HG02870 (cell line): ENCODE measurements around the gene HENMT1.
"Not testable (repeated sequence)": the region's sequence is repeated elsewhere in the genome, so short reads cannot be mapped to it uniquely, and the experiment has no call there.

Source experiments
- ATAC-seq: cut with Tn5 transposase; IDR thresholded peaks from one replicate; pipeline ENCODE4 v1.9.1; 2021; ENCODE audit warnings: mild to moderate bottlenecking, moderate library complexity; ENCODE audit not compliant: unreplicated experiment

HENMT1 gene

DNA sequence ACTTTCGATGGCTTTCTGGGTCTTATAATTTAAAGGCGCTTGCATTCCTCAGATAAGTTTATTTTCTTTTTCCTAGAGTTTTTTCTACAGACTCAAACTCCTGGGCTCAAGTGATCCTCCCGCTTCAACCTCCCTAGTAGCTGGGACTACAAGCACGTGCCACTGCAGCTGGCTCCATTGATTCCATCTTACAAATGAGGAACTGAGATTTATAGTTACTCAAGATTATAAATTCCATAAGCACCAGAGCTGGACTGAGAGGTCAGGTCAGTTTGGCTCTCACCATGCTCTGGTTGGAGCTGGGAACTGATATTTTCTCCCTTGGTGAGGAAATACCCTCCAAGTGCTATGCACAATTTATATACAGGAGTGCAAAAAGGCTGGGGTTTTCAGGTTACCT is 17.8 kb upstream of the HENMT1 start:
- ATAC-seq, result no peak

GRCh38 chr1:108671143-108671542 is 10.2 kb upstream of the HENMT1 start:
- ATAC-seq, result no peak

DNA sequence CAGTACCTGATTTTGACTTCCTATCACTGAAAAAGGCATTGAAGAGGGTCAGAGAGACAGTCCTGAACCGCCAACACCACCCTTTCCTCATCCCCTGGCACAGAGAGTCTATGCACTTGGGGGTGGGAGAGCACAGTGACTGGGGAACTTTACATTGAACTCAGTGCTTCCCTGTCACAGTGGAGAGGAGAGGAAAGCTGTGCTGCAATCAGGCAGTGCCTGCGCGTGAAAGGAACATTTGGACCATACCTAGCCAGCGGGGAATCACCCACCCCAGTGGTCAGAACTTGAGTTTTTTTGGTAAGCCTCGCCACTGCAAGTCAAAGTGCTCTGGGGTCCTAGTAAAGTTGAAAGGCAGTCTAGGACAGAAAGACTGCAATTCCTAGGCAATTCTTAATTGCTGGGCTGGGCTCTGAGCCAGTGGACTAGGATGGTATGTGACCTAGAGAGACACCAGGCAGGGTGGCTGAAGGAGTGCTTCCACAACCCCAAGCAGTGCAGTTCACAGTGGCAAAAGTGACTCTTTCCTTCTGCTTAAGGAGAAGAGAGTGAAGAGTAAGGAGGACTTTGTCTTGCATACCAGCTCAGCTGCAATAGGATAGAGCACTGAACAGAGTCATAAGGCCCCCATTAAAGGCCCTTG is 9.4 kb upstream of the HENMT1 start:
- ATAC-seq, result no peak

DNA sequence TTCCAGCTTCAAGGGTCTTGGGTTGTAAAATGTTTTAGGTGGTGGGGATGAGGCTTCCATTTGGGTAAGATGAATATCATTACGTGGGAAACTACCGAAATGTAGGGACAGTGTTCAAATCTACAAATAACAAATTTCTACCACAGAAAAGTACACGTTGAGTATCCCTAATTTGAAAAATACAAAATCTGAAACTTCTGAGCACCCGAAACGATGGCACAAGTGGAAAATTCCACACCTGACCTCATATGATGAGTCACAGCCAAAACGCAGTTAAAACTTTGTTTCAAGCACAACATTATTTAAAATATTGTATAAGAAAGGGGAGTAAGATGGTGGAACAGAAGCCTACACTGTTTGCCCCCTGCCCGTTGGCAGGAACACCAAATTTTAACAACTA is 8.8 kb upstream of the HENMT1 start:
- no peak for ATAC-seq

DNA sequence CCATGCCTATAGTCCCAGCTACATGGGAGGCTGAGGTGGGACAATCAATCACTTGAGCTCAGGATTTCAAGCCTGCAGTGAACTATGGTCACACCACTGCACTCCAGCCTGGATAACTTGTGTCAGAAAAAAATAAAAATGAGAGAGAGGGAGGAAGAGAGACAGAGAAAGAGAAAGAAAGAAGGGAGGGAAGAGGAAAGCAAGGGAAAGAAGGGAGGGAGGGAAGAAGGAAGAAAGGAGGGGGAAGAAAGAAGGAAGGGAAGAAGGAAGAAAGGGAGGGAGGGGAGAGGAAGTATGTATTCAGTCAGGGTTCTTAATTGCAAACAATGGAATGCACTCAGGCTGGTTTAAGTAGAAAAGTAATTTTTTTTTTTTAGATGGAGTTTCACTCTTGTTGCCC is 7.9 kb upstream of the HENMT1 start:
- ATAC-seq, result no peak

DNA sequence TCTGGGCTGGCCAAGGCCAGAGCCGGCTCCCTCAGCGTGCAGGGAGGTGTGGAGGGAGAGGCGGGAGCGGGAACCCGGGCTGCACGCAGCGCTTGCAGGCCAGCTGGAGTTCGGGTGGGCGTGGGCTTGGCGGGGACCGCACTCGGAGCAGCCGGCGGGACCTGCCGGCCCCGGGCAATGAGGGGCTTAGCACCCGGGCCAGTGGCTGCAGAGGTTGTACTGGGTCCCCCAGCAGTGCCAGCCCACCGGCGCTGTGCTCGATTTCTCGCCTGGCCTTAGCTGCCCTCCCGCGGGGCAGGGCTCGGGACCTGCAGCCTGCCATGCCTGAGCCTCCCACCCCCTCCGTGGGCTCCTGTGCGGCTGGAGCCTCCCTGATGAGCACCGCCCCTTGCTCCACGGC is 6.5 kb upstream of the HENMT1 start:
- ATAC-seq, result not testable (repeated sequence)

DNA sequence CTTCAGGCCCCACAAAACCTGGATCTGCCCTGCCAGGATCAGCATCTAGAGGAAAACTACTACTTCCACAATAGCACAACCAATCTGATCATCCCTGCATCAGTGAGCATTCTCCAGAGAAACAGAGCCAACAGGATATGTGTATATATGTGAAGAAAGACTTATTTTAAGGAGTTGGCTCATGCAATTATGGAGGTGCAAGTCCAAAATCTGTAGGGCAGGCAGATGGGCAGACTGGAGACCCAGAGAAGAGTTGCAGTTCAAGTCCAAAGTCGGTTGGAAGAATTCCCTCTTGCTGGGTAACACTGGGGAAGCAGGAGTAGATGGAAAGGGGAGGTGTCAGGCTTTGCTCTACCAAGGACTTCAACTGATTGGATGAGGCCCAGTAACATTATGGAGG is 4.9 kb upstream of the HENMT1 start:
- no peak for ATAC-seq

- ATAC-seq, result no peak
Observed at GRCh38 chr1:108665067-108665466, 4.2 kb upstream of the HENMT1 start.

GRCh38 chr1:108664481-108664880 is 3.6 kb upstream of the HENMT1 start:
- ATAC-seq, result no peak

- ATAC-seq, result no peak
Observed at GRCh38 chr1:108663074-108663473, 2.2 kb upstream of the HENMT1 start.

DNA sequence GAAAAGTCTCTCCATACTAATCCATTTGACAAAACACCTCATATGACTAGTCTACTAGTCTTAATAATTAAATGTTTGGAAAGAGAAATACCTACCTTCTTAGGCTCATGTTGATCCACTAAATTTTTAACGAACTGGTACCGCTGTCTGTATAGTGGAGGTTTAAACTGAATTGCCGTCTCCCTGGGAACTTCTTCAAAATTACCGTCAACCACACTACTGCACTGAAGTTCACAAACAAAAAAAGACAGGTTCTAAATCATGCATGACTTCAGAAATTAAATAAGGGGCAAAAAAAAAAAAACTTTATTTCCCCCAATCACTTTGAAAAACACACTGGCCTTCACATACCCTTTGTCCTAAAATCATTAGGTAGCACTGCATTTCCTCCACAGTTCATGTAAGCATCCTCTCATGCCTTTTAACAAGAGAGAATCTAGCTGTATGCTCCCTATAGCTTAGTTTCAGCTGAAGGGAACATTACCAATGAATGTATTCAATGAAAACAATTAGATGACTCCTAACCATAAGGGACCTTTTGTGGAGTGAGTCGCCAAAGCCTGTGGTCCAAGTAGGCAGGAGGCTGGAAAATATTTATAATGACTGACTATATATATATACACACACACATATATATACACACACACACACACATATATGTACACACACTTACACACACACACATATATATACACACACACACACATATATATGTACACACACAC is 3.4 kb downstream of the HENMT1 start:
- ATAC-seq, result no peak

GRCh38 chr1:108653431-108654105 is 7.3 kb downstream of the HENMT1 start:
- no peak for ATAC-seq

- ATAC-seq, result no peak
Observed at GRCh38 chr1:108646648-108647269, 14.1 kb downstream of the HENMT1 start.

DNA sequence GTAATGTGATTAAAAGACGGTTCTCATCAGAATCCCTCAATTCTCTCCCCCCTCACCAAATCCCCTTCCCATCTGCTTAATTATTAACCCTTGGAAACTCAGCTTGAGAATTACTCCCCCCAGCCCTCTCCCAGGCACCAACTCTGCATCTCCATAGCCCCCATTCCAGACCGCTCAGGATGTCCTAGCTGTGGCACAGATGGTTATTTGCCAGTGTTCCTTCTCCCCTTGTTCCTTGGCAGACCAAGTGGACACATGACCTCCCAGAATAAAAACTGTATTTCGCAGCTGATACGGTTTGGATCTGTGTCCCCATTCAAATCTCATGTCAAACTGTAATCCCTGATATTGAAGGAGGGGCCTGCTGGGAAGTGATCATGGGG is 14.6 kb downstream of the HENMT1 start:
- no peak for ATAC-seq

DNA sequence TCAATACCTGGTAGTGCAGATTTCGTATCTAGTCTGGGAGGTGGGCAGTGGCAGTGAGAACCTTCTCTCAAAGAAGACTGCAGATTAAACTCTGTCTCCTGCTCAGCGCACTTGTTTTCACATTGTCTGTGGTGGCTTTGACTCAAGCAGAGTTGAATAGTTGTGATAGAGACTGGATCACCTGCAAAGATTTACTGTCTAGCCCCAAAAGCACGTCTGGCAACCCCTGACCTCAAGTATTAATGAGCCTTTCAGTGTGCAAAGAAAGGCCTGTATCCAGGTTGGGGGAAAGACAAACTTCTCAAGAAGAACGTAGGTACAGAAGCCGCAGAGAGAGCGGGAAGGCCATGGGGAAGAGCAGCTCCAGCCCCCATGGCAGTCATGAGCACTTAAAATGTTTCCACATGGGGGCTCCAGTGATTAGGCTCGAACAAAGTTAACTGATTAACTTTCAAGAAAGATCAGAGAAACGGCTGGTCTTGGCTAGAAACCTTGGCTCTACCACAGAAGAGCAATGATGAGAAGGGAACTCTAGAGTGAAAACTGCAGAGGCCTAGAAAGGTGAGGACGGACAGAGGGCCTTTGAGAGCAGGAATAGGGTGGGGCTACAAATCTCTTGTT is 15.2 kb downstream of the HENMT1 start:
- no peak for ATAC-seq

- ATAC-seq, result no peak
Observed at GRCh38 chr1:108644984-108645383, 15.9 kb downstream of the HENMT1 start.

- peak; percentile 57 for ATAC-seq
Observed at GRCh38 chr1:108643492-108644335, 17.2 kb downstream of the HENMT1 start.

DNA sequence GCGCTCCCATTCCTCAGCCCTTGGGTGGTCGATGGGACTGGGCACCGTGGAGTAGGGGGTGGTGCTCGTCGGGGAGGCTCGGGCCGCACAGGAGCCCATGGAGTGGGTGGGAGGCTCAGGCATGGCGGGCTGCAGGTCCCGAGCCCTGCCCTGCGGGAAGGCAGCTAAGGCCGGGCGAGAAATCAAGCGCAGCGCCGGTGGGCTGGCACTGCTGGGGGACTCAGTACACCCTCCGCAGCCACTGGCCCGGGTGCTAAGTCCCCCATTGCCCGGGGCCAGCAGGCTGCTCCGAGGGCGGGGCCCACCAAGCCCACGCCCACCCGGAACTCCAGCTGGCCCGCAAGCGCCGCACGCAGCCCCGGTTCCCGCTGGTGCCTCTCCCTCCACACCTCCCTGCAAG is 20.0 kb downstream of the HENMT1 start:
- not testable (repeated sequence) for ATAC-seq

DNA sequence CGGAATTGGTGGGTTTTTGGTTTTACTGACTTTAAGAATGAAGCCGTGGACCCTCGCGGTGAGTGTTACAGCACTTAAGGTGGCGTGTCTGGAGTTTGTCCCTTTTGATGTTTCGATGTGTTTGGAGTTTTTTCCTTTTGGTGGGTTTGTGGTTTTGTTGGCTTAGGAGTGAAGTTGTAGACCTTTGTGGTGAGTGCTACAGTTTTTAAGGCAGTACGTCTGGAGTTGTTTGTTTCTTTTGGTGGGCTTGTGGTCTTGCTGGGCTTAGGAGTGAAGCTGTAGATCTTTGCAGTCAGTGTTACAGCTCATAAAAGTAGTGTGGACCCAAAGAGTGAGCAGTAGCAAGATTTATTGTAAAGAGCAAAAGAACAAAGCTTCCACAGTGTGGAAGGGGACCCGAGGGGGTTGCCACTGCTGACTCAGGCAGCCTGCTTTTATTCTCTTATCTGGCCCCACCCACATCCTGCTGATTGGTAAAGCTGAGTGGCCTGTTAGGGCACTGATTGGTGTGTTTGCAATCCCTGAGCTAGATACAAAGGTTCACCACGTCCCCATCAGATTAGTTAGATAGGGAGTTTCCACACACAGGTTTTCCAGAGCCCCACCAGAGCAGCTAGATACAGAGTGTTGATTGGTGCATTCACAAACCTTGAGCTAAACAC is 20.9 kb downstream of the HENMT1 start:
- ATAC-seq, result no peak

GRCh38 chr1:108636876-108637275 is 24.0 kb downstream of the HENMT1 start:
- no peak for ATAC-seq
